C4-2B (cell line): ENCODE measurements around the gene YIPF6.

ENCODE experiments used
- ZFX ChIP-seq: fragments of 450-650 bp; IDR thresholded peaks from 2 replicates; pipeline ENCODE4 v1.6.1; 2017
- TF ChIP-seq, protein P1 (sequence below): fragments of 450-650 bp; conservative IDR thresholded peaks from 2 replicates; pipeline ENCODE4 v1.5.1; 2017; ENCODE audit warnings: mild to moderate bottlenecking

DNA sequence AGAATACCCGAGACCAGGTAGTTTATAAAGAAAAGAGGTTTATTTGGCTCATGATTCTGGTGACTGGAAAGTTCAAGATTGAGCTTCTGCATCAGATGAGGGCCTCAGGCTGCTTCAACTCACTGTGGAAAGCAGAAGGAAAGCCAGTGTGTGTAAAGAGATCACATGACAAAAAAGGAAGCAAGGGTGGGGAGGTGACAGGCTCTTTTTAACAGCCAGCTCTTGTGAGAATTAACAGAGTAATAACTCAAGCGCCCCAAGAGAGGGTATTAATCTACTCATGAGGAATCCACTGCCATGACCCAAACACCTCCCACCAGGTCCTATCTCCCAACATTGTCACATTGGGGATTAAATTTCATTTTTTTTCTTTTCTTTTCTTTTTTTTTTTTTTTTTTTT is 6.3 kb upstream of the YIPF6 start:
- TF ChIP-seq, protein P1, sequence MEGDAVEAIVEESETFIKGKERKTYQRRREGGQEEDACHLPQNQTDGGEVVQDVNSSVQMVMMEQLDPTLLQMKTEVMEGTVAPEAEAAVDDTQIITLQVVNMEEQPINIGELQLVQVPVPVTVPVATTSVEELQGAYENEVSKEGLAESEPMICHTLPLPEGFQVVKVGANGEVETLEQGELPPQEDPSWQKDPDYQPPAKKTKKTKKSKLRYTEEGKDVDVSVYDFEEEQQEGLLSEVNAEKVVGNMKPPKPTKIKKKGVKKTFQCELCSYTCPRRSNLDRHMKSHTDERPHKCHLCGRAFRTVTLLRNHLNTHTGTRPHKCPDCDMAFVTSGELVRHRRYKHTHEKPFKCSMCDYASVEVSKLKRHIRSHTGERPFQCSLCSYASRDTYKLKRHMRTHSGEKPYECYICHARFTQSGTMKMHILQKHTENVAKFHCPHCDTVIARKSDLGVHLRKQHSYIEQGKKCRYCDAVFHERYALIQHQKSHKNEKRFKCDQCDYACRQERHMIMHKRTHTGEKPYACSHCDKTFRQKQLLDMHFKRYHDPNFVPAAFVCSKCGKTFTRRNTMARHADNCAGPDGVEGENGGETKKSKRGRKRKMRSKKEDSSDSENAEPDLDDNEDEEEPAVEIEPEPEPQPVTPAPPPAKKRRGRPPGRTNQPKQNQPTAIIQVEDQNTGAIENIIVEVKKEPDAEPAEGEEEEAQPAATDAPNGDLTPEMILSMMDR = no peak
- no peak for TF ChIP-seq ZFX
